MG63 (cell line): ENCODE results near the gene IAPP. TPM values are rescaled to one million over a fixed set of nuclear protein-coding genes. Genes with fewer than 3 reads are reported as not detected.
"Not testable (repeated sequence)": the region's sequence is repeated elsewhere in the genome, so short reads cannot be mapped to it uniquely, and the experiment has no call there.

Experiments
- DNase-seq: peaks from one replicate; pipeline ENCODE4 v3.0.0-alpha.2; 2020
- H3K27me3 ChIP-seq: fragments of 250-450 bp; sonication (Bioruptor Pico); 2 replicates; pipeline ENCODE4 v1.5.1; 2020; ENCODE audit warnings: mild to moderate bottlenecking, moderate library complexity
- H3K36me3 ChIP-seq: fragments of 250-450 bp; sonication (Bioruptor Pico); 2 replicates; pipeline ENCODE4 v1.5.1; 2020; ENCODE audit warnings: mild to moderate bottlenecking, moderate library complexity
- H3K4me3 ChIP-seq: fragments of 250-450 bp; sonication (Bioruptor Pico); 2 replicates; pipeline ENCODE4 v1.5.1; 2020; ENCODE audit warnings: mild to moderate bottlenecking, moderate library complexity
- H3K9me3 ChIP-seq: fragments of 250-450 bp; sonication (Bioruptor Pico); 2 replicates; pipeline ENCODE4 v1.5.1; 2020; ENCODE audit warnings: mild to moderate bottlenecking, moderate library complexity
- total RNA-seq: library from RNA; depleted of rRNA; stranded (reverse); fragments of >200 nt; shearing (Covaris generic); gene quantifications from 2 replicates; pipeline ENCODE4 v1.2.3, GENCODE V29; 2014; ENCODE audit warnings: low replicate concordance

IAPP gene
- total RNA-seq, 1 experiment from 2014 or later, result not detected

GRCh38 chr12:21354641-21355040 lies 18.1 kb upstream of the IAPP start:
- Histone ChIP-seq H3K27me3 (no peaks in the 10 kb centered on the region), H3K9me3 (no peaks in the 10 kb centered on the region), H3K36me3 (no peaks in the 10 kb centered on the region), H3K4me3 (no peak overlapping the region)
- DNase-seq, result no peak

GRCh38 chr12:21360632-21361031 lies 12.1 kb upstream of the IAPP start:
- not testable (repeated sequence) for H3K36me3 ChIP-seq, H3K9me3 ChIP-seq, H3K4me3 ChIP-seq, H3K27me3 ChIP-seq, DNase-seq

DNA sequence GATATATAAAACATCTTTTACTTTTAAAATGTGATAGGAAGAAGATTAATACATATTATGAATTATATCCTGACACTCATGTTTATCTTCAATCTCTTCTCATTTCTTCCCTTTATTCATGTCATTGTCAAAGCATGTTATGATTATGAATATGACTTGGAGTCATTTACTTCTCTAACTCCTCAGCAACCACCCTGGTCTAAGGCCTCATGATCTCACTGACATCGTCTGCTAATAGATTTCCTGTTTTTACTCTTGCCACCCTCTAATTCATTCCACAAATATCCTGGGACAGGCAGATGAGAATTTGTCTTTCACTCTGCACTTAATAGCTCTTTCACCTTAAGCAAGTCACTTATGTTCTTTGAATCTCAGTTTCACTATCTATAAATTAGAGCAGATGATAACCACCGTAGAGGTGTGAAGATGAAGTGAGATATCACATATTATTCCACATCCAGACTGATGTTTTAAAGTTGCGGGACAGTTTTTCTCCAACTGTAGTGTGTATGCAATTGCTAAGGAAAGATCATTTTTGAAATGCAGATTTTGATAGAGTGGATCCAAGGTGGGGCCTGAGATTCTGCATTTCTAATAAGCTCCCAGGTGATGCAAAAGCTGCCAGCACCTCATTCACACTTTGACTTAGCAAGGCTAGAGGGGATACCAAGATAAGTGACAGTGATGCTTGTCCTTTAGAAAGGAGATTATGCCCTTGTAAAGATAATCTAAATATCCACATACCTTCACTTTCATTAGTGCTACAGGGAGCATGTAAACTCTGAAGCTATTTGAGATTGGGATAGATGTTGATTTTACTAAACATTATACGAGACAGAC lies 3.3 kb upstream of the IAPP start:
- Histone ChIP-seq H3K9me3 (no peaks in the 10 kb centered on the region), H3K4me3 (no peak overlapping the region), H3K27me3 (0 out of 2 replicates have a peak, but pooled peaks cover 2% of the 10 kb centered on the region), H3K36me3 (no peaks in the 10 kb centered on the region)
- no peak for DNase-seq

DNA sequence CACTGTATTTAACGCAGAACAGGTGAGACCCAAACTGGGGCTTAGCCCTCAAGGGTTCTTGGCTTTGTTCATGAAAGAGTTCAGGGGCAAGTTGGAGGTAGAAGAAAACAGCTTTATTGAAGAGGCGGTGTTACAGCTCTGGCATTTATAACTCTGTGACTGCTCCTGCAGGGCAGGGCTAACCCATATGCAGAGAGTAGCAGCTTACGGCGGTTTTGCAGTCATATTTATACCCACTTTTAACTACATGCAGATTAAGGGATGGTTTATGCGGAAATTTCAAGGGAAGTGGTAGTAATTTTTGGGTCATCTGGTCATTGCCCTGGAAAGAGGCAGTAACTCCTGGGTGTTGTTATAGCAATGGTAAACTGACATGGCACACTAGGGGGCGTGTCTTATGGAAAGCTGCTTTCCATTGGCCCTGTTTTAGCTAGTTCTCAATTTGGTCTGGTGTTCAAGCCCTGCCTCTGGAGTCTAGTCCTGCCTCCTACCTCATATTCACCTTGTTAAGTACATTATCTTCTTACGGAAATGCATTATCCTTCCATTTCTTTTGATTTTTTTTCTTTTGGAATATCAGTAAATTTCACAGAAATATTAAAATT lies 1.8 kb upstream of the IAPP start:
- no peak for DNase-seq
- Histone ChIP-seq H3K4me3 (no peak overlapping the region), H3K27me3 (0 out of 2 replicates have a peak, but pooled peaks cover 2% of the 10 kb centered on the region), H3K9me3 (no peaks in the 10 kb centered on the region), H3K36me3 (no peaks in the 10 kb centered on the region)

- H3K4me3 ChIP-seq, result no peak overlapping the region
- no peaks in the 10 kb centered on the region for H3K36me3 ChIP-seq
- H3K27me3 ChIP-seq, result no peaks in the 10 kb centered on the region
- H3K9me3 ChIP-seq, result no peaks in the 10 kb centered on the region
- DNase-seq, result no peak
Measured at GRCh38 chr12:21379218-21379617, 6.5 kb downstream of the IAPP start.

- H3K27me3 ChIP-seq, DNase-seq, H3K9me3 ChIP-seq, H3K36me3 ChIP-seq, H3K4me3 ChIP-seq: not testable (repeated sequence)
Measured at GRCh38 chr12:21381320-21381719, 8.6 kb downstream of the IAPP start.

DNA sequence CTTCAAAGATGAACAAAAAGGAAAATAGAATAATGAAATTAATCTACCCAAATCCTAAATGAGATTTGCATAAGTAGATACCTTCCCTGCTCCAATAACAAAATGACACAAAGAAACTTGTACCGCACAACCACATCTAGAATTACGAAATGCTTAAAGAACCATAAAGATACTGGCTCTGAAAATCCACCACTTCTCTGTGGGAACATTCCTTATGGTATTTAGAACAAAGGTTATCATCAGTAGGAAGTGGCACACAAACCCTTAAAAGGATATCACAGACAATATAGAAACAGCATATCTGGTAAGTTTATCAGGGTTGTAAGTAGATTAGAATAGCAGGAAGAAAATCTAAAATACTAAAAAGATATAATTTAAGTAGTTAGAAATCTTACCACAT lies 11.6 kb downstream of the IAPP start:
- H3K36me3 ChIP-seq, result no peaks in the 10 kb centered on the region
- H3K4me3 ChIP-seq, result no peak overlapping the region
- H3K9me3 ChIP-seq, result no peaks in the 10 kb centered on the region
- DNase-seq, result no peak
- peaks cover 1% of the 10 kb centered on the region; the same call in 1 of the 2 replicates for H3K27me3 ChIP-seq

GRCh38 chr12:21387174-21387573 lies 14.5 kb downstream of the IAPP start:
- Histone ChIP-seq H3K9me3 (no peaks in the 10 kb centered on the region), H3K4me3 (no peak overlapping the region), H3K27me3 (peaks cover 2% of the 10 kb centered on the region), H3K36me3 (no peaks in the 10 kb centered on the region)
- DNase-seq, result no peak

- H3K36me3 ChIP-seq, result no peaks in the 10 kb centered on the region
- H3K9me3 ChIP-seq, result no peaks in the 10 kb centered on the region
- DNase-seq, result no peak
- peaks cover 2% of the 10 kb centered on the region for H3K27me3 ChIP-seq
- H3K4me3 ChIP-seq, result no peak overlapping the region
Measured at GRCh38 chr12:21392384-21392783, 19.7 kb downstream of the IAPP start.

DNA sequence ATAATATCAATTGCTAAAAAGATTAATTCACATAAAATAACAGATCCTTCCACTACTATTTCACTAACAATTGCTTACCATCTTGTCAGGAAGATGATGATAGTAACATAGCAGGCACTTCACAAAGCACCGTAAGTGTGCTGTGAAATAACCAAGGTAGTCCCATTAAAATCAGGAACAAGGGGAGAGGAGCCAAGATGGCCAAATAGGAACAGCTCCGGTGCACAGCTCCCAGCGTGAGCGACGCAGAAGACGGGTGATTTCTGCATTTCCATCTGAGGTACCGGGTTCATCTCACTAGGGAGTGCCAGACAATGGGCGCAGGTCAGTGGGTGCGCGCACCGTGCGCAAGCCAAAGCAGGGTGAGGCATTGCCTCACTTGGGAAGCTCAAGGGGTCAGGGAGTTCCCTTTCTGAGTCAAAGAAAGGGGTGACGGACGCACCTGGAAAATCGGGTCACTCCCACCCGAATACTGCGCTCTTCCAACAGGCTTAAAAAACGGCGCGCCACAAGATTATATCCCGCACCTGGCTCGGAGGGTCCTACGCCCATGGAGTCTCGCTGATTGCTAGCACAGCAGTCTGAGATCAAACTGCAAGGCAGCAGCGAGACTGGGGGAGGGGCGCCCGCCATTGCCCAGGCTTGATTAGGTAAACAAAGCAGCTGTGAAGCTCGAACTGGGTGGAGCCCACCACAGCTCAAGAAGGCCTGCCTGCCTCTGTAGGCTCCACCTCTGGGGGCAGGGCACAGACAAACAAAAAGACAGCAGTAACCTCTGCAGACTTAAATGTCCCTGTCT lies 22.3 kb downstream of the IAPP start:
- not testable (repeated sequence) for H3K9me3 ChIP-seq, H3K4me3 ChIP-seq, DNase-seq, H3K27me3 ChIP-seq, H3K36me3 ChIP-seq

GRCh38 chr12:21413369-21414277 lies 40.9 kb downstream of the IAPP start:
- H3K27me3 ChIP-seq, result no peaks in the 10 kb centered on the region; the same call in 1 of the 2 replicates
- no peaks in the 10 kb centered on the region for H3K9me3 ChIP-seq
- no peaks in the 10 kb centered on the region for H3K36me3 ChIP-seq
- H3K4me3 ChIP-seq, result no peak overlapping the region
- DNase-seq, result no peak

- no peak for DNase-seq
- no peak overlapping the region for H3K4me3 ChIP-seq
- H3K9me3 ChIP-seq, result no peaks in the 10 kb centered on the region
- no peaks in the 10 kb centered on the region for H3K36me3 ChIP-seq
- no peaks in the 10 kb centered on the region; the same call in 1 of the 2 replicates for H3K27me3 ChIP-seq
Measured at GRCh38 chr12:21416511-21417121, 43.9 kb downstream of the IAPP start.

DNA sequence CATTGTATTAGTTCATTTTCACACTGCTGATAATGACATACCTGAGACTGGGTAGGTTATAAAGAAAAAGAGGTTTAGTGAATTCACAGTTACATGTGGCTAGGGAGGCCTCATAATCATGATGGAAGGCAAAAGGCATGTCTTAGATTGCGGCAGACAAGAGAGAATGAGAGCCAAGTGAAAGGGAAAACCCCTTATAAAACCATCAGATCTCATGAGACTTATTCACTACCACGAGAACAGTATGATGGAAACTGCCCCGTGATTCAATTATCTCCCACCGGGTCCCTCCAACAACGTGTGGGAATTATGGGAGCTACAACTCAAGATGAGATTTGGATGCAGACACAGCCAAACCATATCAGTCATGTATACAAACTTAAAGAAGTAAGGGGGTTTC lies 45.7 kb downstream of the IAPP start:
- not testable (repeated sequence) for H3K27me3 ChIP-seq, DNase-seq, H3K9me3 ChIP-seq

DNA sequence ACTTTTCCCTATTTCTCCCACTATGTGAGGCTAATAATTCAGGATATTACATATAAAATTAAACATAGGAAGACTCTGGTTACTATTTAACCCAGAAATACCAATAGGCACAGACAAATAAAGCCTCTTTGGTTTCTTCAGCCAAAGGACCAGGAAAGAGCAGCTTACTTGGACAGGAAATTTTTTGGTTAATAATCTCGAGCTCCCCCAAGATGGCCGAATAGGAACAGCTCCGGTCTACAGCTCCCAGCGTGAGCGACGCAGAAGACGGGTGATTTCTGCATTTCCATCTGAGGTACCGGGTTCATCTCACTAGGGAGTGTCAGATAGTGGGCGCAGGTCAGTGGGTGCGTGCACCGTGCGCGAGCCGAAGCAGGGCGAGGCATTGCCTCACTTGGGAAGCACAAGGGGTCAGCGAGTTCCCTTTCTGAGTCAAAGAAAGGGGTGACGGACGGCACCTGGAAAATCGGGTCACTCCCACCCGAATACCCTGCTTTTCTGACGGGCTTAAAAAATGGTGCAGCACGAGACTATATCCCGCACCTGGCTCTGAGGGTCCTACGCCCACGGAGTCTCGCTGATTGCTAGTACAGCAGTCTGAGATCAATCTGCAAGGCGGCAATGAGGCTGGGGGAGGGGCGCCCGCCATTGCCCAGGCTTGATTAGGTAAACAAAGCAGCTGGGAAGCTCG lies 46.5 kb downstream of the IAPP start:
- H3K27me3 ChIP-seq, H3K9me3 ChIP-seq, H3K36me3 ChIP-seq, DNase-seq, H3K4me3 ChIP-seq: not testable (repeated sequence)

More for the DNA sequence above, 45.7 kb downstream of the IAPP start:
- H3K4me3 ChIP-seq, H3K36me3 ChIP-seq: not testable (repeated sequence)

DNA sequence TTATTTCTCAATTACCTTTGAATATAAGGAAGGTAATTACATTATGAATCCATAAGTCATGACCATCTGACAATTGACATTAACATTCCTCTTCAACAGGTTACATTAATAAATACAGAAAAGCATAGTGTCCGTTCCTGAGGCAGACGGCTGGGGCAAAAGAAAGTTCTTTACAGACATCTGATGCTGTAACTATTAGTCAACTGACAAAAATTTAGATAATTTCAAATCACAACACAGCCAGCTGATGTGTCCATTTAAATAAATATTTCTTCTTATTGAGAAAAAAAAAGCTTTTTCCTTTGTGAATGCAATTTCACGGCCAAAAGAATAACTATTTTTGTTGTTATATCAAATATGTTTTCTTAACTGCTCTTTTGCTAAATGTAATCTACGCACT lies 55.5 kb downstream of the IAPP start:
- H3K9me3 ChIP-seq, result no peaks in the 10 kb centered on the region
- no peak overlapping the region for H3K4me3 ChIP-seq
- no peaks in the 10 kb centered on the region for H3K36me3 ChIP-seq
- DNase-seq, result no peak
- H3K27me3 ChIP-seq, result no peaks in the 10 kb centered on the region; the same call in 1 of the 2 replicates
